Fibroblast of skin of abdomen (primary cell): ENCODE measurements around the gene OR52E4.

Experiments
- DNase-seq: peaks from one replicate; pipeline ENCODE4 v3.0.0-alpha.2; 2013

Gene OR52E4

GRCh38 chr11:5929571-5930368, 49.3 kb downstream of the OR52E4 start:
- DNase-seq: no peak

GRCh38 chr11:5930614-5931013, 50.2 kb downstream of the OR52E4 start:
- DNase-seq: no peak

DNA sequence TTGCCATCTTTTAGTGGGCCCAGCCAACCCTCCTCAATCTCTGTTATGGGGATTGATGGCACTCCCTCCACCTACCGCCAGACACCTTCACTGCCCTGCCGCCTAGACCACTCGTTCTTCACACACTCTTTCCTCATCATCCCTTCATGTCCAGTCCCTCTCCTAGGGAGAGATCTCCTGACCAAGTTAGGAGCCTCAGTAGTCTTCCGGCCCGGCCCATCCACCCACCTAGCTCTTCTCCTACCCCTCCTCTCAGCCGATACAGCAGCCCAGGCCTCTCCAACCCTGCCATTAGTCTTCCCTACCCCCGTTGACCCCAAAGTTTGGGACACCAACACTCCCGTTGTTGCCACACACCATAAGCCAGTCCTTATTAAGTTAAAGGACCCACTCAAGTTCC, 50.6 kb downstream of the OR52E4 start:
- no peak for DNase-seq

DNA sequence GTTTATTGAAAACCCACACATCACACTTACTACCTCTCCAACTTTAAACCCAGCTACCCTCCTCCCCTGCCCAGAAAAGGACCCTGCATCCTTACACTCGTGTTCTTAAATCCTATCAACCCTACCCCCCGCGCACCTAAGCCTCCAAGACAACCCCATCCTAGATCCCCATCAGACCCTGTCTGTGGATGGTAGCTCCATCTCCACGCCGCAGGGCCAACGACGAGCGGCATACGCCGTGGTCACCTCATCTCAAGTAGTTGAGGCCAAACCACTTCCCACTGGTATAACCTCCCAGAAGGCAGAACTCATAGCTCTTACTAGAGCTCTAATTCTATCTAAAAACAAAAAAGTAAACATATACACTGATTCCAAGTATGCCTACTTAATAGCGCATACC, 52.2 kb downstream of the OR52E4 start:
- no peak for DNase-seq

GRCh38 chr11:5933116-5933515, 52.7 kb downstream of the OR52E4 start:
- DNase-seq: no peak
